ENCODE measurements around the gene ADAMTS16. TPM values are rescaled to one million over a fixed set of nuclear protein-coding genes. Genes with fewer than 3 reads are reported as not detected.

ADAMTS16 gene
- total RNA-seq, 3 donors from 2014 or later (not counting 1 experiment from before 2014, with no cell fraction given): not detected

DNA sequence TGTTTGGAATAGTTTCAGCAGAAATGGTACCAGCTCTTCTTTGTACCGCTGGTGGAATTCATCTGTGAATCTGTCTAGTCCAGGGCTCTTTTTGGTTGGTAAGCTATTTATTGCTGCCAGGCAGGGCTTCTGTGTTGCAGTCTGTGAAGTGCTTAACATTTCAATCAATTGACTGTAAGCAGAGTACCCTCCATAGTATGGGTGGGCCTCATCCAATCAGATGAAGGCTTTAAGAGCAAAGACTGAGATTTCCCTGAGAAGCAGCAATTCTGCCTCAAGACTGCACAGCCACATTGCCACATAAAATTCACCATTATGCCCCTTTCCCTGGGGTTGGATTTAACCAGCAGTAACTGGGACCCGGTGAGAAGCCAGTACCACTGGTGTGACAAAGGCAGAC lies 183.4 kb downstream of the ADAMTS16 start:
- Histone ChIP-seq H3K4me1 (ENCODE audit: control insufficient read depth, insufficient read depth, low read length) (no peaks in the 10 kb centered on the region), H3K9me3 (ENCODE audit: control insufficient read depth, insufficient read depth, low read length) (peaks cover 33% of the 10 kb centered on the region), H3K27me3 (ENCODE audit: control insufficient read depth, insufficient read depth, low read length) (no peaks in the 10 kb centered on the region), H3K36me3 (ENCODE audit: control insufficient read depth, insufficient read depth, low read length) (no peaks in the 10 kb centered on the region), H3K27ac (ENCODE audit: low read length) (no peak overlapping the region), H3K4me3 (ENCODE audit: low read length) (no peak overlapping the region)
- no peak for DNase-seq
- peaks cover 6 to 15% of the 10 kb centered on the region in 2 donors for H3K9me3 Mint-ChIP-seq
- no peaks in the 10 kb centered on the region for H3K27me3 Mint-ChIP-seq (ENCODE audit: low read depth in 2 of 2)
- H3K27ac Mint-ChIP-seq: no peak overlapping the region
- no peak overlapping the region for H3K4me3 Mint-ChIP-seq
- ATAC-seq: no peak
- H3K36me3 Mint-ChIP-seq: no peaks in the 10 kb centered on the region
- intact Hi-C loops (cut with micrococcal nuclease): no loop called here
- TF ChIP-seq, protein P1, sequence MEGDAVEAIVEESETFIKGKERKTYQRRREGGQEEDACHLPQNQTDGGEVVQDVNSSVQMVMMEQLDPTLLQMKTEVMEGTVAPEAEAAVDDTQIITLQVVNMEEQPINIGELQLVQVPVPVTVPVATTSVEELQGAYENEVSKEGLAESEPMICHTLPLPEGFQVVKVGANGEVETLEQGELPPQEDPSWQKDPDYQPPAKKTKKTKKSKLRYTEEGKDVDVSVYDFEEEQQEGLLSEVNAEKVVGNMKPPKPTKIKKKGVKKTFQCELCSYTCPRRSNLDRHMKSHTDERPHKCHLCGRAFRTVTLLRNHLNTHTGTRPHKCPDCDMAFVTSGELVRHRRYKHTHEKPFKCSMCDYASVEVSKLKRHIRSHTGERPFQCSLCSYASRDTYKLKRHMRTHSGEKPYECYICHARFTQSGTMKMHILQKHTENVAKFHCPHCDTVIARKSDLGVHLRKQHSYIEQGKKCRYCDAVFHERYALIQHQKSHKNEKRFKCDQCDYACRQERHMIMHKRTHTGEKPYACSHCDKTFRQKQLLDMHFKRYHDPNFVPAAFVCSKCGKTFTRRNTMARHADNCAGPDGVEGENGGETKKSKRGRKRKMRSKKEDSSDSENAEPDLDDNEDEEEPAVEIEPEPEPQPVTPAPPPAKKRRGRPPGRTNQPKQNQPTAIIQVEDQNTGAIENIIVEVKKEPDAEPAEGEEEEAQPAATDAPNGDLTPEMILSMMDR (IDR thresholded peaks at IDR 0.05): no peak
- H3K4me1 Mint-ChIP-seq: no peaks in the 10 kb centered on the region
- 98% methylated on average over 2 of the region's 2 CpGs for WGBS (ENCODE audit: insufficient coverage)

GRCh38 chr5:5326115-5326758 lies 186.1 kb downstream of the ADAMTS16 start:
- Histone ChIP-seq H3K27ac (ENCODE audit: low read length) (no peak overlapping the region), H3K27me3 (ENCODE audit: control insufficient read depth, insufficient read depth, low read length) (no peaks in the 10 kb centered on the region), H3K36me3 (ENCODE audit: control insufficient read depth, insufficient read depth, low read length) (no peaks in the 10 kb centered on the region), H3K4me3 (ENCODE audit: low read length) (no peak overlapping the region), H3K9me3 (ENCODE audit: control insufficient read depth, insufficient read depth, low read length) (peaks cover 33% of the 10 kb centered on the region), H3K4me1 (ENCODE audit: control insufficient read depth, insufficient read depth, low read length) (no peaks in the 10 kb centered on the region)
- no peak for ATAC-seq
- Mint-ChIP-seq H3K4me1 (no peaks in the 10 kb centered on the region), H3K27ac (no peak overlapping the region), H3K9me3 (peaks cover 4 to 17% of the 10 kb centered on the region in 2 donors), H3K4me3 (no peak overlapping the region), H3K27me3 (ENCODE audit: low read depth in 2 of 2) (no peaks in the 10 kb centered on the region), H3K36me3 (no peaks in the 10 kb centered on the region)
- no peak for DNase-seq
- TF ChIP-seq, protein P1 (IDR thresholded peaks at IDR 0.05): no peak
- intact Hi-C loops (cut with micrococcal nuclease): no loop called here
- whole genome bisulfite sequencing (ENCODE audit: insufficient coverage): 55% methylated on average over 9 of the region's 9 CpGs

- no peaks in the 10 kb centered on the region for H3K36me3 Mint-ChIP-seq
- peaks cover 4 to 17% of the 10 kb centered on the region in 2 donors for H3K9me3 Mint-ChIP-seq
These were observed 187.0 kb downstream of the ADAMTS16 start for GRCh38 chr5:5327126-5327525.

More at GRCh38 chr5:5327126-5327525, 187.0 kb downstream of the ADAMTS16 start:
- H3K27me3 Mint-ChIP-seq (ENCODE audit: low read depth in 2 of 2): no peaks in the 10 kb centered on the region
- DNase-seq (no peak), ATAC-seq (no peak)
- Histone ChIP-seq H3K4me1 (ENCODE audit: control insufficient read depth, insufficient read depth, low read length) (no peaks in the 10 kb centered on the region), H3K9me3 (ENCODE audit: control insufficient read depth, insufficient read depth, low read length) (peaks cover 33% of the 10 kb centered on the region), H3K27ac (ENCODE audit: low read length) (no peak overlapping the region), H3K27me3 (ENCODE audit: control insufficient read depth, insufficient read depth, low read length) (no peaks in the 10 kb centered on the region), H3K4me3 (ENCODE audit: low read length) (no peak overlapping the region), H3K36me3 (ENCODE audit: control insufficient read depth, insufficient read depth, low read length) (no peaks in the 10 kb centered on the region)
- WGBS (ENCODE audit: insufficient coverage): 92% methylated on average over 8 of the region's 8 CpGs
- intact Hi-C loops (cut with micrococcal nuclease): no loop called here
- H3K4me1 Mint-ChIP-seq: no peaks in the 10 kb centered on the region
- TF ChIP-seq, protein P1 (IDR thresholded peaks at IDR 0.05): no peak
- no peak overlapping the region for H3K27ac Mint-ChIP-seq
- H3K4me3 Mint-ChIP-seq: no peak overlapping the region

All from natural killer cell (primary cell).